ENCODE measurements around the gene FAM204A. TPM values are rescaled to one million over a fixed set of nuclear protein-coding genes. Genes with fewer than 3 reads are reported as not detected.

FAM204A gene
- total and polyA plus RNA-seq, 10 of the 15 experiments (the other 5 are each of a cell fraction or from before 2014, with no cell fraction given) = 24.5 to 96.0 (median 67.6) TPM

DNA sequence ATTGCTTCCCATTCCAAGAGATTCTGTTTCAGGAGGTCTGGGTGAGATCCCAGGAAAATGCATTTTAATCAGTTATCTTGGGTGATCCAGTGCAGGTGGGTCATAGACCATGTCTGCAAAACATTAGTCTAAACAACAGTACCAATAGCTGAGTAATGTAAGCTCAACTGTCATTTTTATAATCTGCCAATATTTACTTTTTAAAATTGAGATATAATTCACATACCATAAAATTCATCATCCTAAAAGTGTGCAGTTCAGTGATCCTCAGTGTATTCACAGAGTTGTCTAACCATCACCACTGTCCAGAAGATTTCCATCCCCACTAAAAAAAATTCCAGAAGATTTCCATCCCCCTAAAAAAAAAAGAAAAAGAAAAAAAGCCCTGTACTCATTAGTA, 51.0 kb downstream of the FAM204A start:
- no peak overlapping the region for H3K4me2 ChIP-seq (ENCODE audit: control insufficient read depth, insufficient read depth)
- ChIA-PET RAD21 (ENCODE audit: unreplicated experiment) (no interaction called here), SMC1A (ENCODE audit: uncharacterized antibody, unreplicated experiment) (interaction anchor here (0.6 to 1.0 kb wide), 2 partner anchors 25 to 28 kb away, joined by 3 read pairs; no protein-coding TSS in a partner anchor), CTCF (no interaction called here), POLR2A (no interaction called here)
- no peaks in the 10 kb centered on the region for H3K79me2 ChIP-seq (ENCODE audit: control insufficient read depth, insufficient read depth, low read length)
- FAIRE-seq (no peak), DNase-seq (ENCODE audit: low read depth, low spot score) (no peak), ATAC-seq (no peak)
- no peaks in the 10 kb centered on the region for H3K36me3 ChIP-seq (ENCODE audit: control insufficient read depth in 2 of 2, insufficient read depth in 2 of 2, low read length in 1 of 2)
- intact Hi-C loops (cut with micrococcal nuclease; ENCODE audit: unreplicated experiment) = no loop called here
- no TSS peak for BruUV-seq (replicated peaks)
- no peaks in the 10 kb centered on the region for H3K4me1 ChIP-seq (ENCODE audit: control insufficient read depth, insufficient read depth, low read length)
- no peaks in the 10 kb centered on the region; a peak in 1 of 4 replicates for H3K27me3 ChIP-seq (replicated peaks in 1 of 2; ENCODE audit: control insufficient read depth in 2 of 2, insufficient read depth in 2 of 2, low read length in 1 of 2)
- in situ Hi-C loops (cut with MboI) = no loop called here
- H3K27ac ChIP-seq (ENCODE audit: control insufficient read depth, insufficient read depth) = no peak overlapping the region
- H3K4me3 ChIP-seq = no peak overlapping the region
- H3K9me3 ChIP-seq (replicated peaks; ENCODE audit: control insufficient read depth, insufficient read depth, low read length) = no peaks in the 10 kb centered on the region
- H3K9ac ChIP-seq (ENCODE audit: control insufficient read depth, insufficient read depth, low read length) = no peak overlapping the region
- no peak overlapping the region for H2AFZ ChIP-seq (ENCODE audit: control insufficient read depth, low read depth, low read length)
- no peaks in the 10 kb centered on the region for H4K20me1 ChIP-seq (ENCODE audit: control insufficient read depth, insufficient read depth)
- no peak for TF ChIP-seq PAX5 (IDR thresholded peaks at IDR 0.05; ENCODE audit: borderline replicate concordance, low read depth, low read length)
- TF ChIP-seq, protein P1, sequence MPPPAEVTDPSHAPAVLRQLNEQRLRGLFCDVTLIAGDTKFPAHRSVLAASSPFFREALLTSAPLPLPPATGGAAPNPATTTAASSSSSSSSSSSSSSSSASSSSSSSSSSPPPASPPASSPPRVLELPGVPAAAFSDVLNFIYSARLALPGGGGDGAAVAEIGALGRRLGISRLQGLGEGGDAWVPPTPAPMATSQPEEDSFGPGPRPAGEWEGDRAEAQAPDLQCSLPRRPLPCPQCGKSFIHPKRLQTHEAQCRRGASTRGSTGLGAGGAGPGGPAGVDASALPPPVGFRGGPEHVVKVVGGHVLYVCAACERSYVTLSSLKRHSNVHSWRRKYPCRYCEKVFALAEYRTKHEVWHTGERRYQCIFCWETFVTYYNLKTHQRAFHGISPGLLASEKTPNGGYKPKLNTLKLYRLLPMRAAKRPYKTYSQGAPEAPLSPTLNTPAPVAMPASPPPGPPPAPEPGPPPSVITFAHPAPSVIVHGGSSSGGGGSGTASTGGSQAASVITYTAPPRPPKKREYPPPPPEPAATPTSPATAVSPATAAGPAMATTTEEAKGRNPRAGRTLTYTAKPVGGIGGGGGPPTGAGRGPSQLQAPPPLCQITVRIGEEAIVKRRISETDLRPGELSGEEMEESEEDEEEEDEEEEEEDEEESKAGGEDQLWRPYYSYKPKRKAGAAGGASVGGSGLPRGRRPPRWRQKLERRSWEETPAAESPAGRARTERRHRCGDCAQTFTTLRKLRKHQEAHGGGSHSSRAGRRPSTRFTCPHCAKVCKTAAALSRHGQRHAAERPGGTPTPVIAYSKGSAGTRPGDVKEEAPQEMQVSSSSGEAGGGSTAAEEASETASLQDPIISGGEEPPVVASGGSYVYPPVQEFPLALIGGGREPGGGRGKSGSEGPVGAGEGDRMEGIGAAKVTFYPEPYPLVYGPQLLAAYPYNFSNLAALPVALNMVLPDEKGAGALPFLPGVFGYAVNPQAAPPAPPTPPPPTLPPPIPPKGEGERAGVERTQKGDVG (CRISPR knock-in tag; IDR thresholded peaks at IDR 0.05) = no peak
- TF ChIP-seq SMARCA5 (IDR thresholded peaks at IDR 0.05) = no peak
- no peak for TF ChIP-seq CBFB (IDR thresholded peaks at IDR 0.05; ENCODE audit: low read depth)
- TF ChIP-seq SMAD5 (IDR thresholded peaks at IDR 0.05; ENCODE audit: low read depth) = no peak
- TF ChIP-seq CHD4 (IDR thresholded peaks at IDR 0.05) = no peak
- no peak for TF ChIP-seq FOXK2 (IDR thresholded peaks at IDR 0.05)
- no peak for TF ChIP-seq MXI1 (IDR thresholded peaks at IDR 0.05; ENCODE audit: low read depth, low read length)
- TF ChIP-seq, protein P2, sequence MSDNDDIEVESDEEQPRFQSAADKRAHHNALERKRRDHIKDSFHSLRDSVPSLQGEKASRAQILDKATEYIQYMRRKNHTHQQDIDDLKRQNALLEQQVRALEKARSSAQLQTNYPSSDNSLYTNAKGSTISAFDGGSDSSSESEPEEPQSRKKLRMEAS (IDR thresholded peaks at IDR 0.05; ENCODE audit: low read depth, low read length) = no peak
- no peak for TF ChIP-seq USF1 (IDR thresholded peaks at IDR 0.05; ENCODE audit: borderline replicate concordance, extremely low read length, insufficient read depth, low read depth, low read length)
- TF ChIP-seq DPF2 (IDR thresholded peaks at IDR 0.05) = no peak
- no peak for TF ChIP-seq JUND (IDR thresholded peaks at IDR 0.05; ENCODE audit: low read depth, low read length)
- no peak for TF ChIP-seq POLR2AphosphoS5 (IDR thresholded peaks at IDR 0.05; ENCODE audit: low read length)
- TF ChIP-seq, protein P3, sequence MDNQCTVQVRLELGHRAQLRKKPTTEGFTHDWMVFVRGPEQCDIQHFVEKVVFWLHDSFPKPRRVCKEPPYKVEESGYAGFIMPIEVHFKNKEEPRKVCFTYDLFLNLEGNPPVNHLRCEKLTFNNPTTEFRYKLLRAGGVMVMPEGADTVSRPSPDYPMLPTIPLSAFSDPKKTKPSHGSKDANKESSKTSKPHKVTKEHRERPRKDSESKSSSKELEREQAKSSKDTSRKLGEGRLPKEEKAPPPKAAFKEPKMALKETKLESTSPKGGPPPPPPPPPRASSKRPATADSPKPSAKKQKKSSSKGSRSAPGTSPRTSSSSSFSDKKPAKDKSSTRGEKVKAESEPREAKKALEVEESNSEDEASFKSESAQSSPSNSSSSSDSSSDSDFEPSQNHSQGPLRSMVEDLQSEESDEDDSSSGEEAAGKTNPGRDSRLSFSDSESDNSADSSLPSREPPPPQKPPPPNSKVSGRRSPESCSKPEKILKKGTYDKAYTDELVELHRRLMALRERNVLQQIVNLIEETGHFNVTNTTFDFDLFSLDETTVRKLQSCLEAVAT (IDR thresholded peaks at IDR 0.05) = no peak
- TF ChIP-seq ZNF592 (IDR thresholded peaks at IDR 0.05) = no peak
- TF ChIP-seq MTA3 (IDR thresholded peaks at IDR 0.05; ENCODE audit: borderline replicate concordance, low read length) = no peak
